Trophoblast cell (in vitro differentiated cells and primary cell): ENCODE measurements around the gene CDS1.

Experiments used
- DNase-seq, 2 donors: peaks; one replicate each; pipeline ENCODE4 v3.0.0-alpha.2; 2016
- H2AFZ ChIP-seq: 2 replicates; pipeline ENCODE4 v1.6.1; 2013; ENCODE audit warnings: low read length, moderate library complexity, mild to moderate bottlenecking; ENCODE audit not compliant: insufficient read depth, poor library complexity
- H2AK5ac ChIP-seq: 2 replicates; pipeline ENCODE4 v1.6.1; 2013; ENCODE audit warnings: mild to moderate bottlenecking, low read length
- H2BK120ac ChIP-seq: 2 replicates; pipeline ENCODE4 v1.6.1; 2013; ENCODE audit warnings: low read length, mild to moderate bottlenecking, moderate library complexity; ENCODE audit not compliant: insufficient read depth, poor library complexity
- H2BK12ac ChIP-seq: 2 replicates; pipeline ENCODE4 v1.6.1; 2013; ENCODE audit warnings: mild to moderate bottlenecking, low read length, moderate library complexity
- H2BK5ac ChIP-seq: 2 replicates; pipeline ENCODE4 v1.6.1; 2013; ENCODE audit warnings: low read length, low read depth, moderate library complexity, mild to moderate bottlenecking; ENCODE audit not compliant: poor library complexity
- H3K14ac ChIP-seq: 2 replicates; pipeline ENCODE4 v1.6.1; 2013; ENCODE audit warnings: mild to moderate bottlenecking, low read length
- H3K18ac ChIP-seq: 2 replicates; pipeline ENCODE4 v1.6.1; 2013; ENCODE audit warnings: mild to moderate bottlenecking, low read length
- H3K23ac ChIP-seq: 2 replicates; pipeline ENCODE4 v1.6.1; 2013; ENCODE audit warnings: low read length
- H3K27ac ChIP-seq: 2 replicates; pipeline ENCODE4 v1.5.1; 2013; ENCODE audit warnings: low read depth, mild to moderate bottlenecking, inconsistent platforms, low read length, moderate library complexity
- H3K27me3 ChIP-seq: 2 replicates; pipeline ENCODE4 v1.6.1; 2013; ENCODE audit warnings: inconsistent platforms, mild to moderate bottlenecking, low read length, moderate library complexity; ENCODE audit not compliant: insufficient read depth
- H3K36me3 ChIP-seq, 2 experiments: 1 replicate in 1 of 2; 2 replicates in 1 of 2; pipeline ENCODE4 v1.6.1; 2013; ENCODE audit warnings: low read length in 2 of 2, mild to moderate bottlenecking in 2 of 2, moderate library complexity in 1 of 2; ENCODE audit not compliant: insufficient read depth in 2 of 2, control insufficient read depth in 1 of 2
- H3K4ac ChIP-seq: 2 replicates; pipeline ENCODE4 v1.6.1; 2013; ENCODE audit warnings: low read depth, mild to moderate bottlenecking, low read length, moderate library complexity
- H3K4me1 ChIP-seq, 2 experiments: 1 replicate in 1 of 2; 2 replicates in 1 of 2; pipeline ENCODE4 v1.6.1; 2013; ENCODE audit warnings: low read length in 2 of 2, mild to moderate bottlenecking in 2 of 2, moderate library complexity in 1 of 2; ENCODE audit not compliant: insufficient read depth in 2 of 2, control insufficient read depth in 1 of 2
- H3K4me2 ChIP-seq: 2 replicates; pipeline ENCODE4 v1.6.1; 2013; ENCODE audit warnings: inconsistent platforms, mild to moderate bottlenecking, low read length, moderate library complexity
- H3K4me3 ChIP-seq: 2 replicates; pipeline ENCODE4 v1.5.1; 2013; ENCODE audit warnings: mild to moderate bottlenecking, low read depth, low read length, inconsistent platforms
- H3K79me1 ChIP-seq: one replicate; pipeline ENCODE4 v1.6.1; 2013; ENCODE audit warnings: low read length
- H3K79me2 ChIP-seq: 2 replicates; pipeline ENCODE4 v1.6.1; 2013; ENCODE audit warnings: low read length, mild to moderate bottlenecking; ENCODE audit not compliant: control insufficient read depth, insufficient read depth, poor library complexity
- H3K9ac ChIP-seq: 2 replicates; pipeline ENCODE4 v1.6.1; 2013; ENCODE audit warnings: mild to moderate bottlenecking, low read length
- H3K9me3 ChIP-seq: 2 replicates; pipeline ENCODE4 v1.6.1; 2013; ENCODE audit warnings: low read depth, mild to moderate bottlenecking, control low read depth, inconsistent platforms, low read length; ENCODE audit not compliant: insufficient read depth
- H4K12ac ChIP-seq: 2 replicates; pipeline ENCODE4 v1.6.1; 2013; ENCODE audit warnings: low read depth, mild to moderate bottlenecking, low read length, moderate library complexity
- H4K8ac ChIP-seq: 2 replicates; pipeline ENCODE4 v1.6.1; 2013; ENCODE audit warnings: low read depth, mild to moderate bottlenecking, low read length, moderate library complexity
- H4K91ac ChIP-seq: one replicate; pipeline ENCODE4 v1.6.1; 2013; ENCODE audit warnings: low read depth, mild to moderate bottlenecking, low read length, moderate library complexity
- WGBS: extraction: QIAGEN DNeasy Blood & Tissue Kit; methylation state at CpG from one replicate; pipeline ENCODE4 v1.1.7; 2013; ENCODE audit warnings: missing lambda C conversion rate; ENCODE audit not compliant: insufficient read length, insufficient coverage; ENCODE audit errors: extremely low coverage; 5-methylcytosine and 5-hydroxymethylcytosine counted together

Gene CDS1

GRCh38 chr4:84673475-84674240 is 90.7 kb downstream of the CDS1 start:
- Histone ChIP-seq H3K4me2 (no peak overlapping the region), H2BK120ac (no peak overlapping the region), H3K27me3 (no peaks in the 10 kb centered on the region), H2BK12ac (no peak overlapping the region), H3K79me1 (no peaks in the 10 kb centered on the region), H3K79me2 (no peaks in the 10 kb centered on the region), H4K8ac (no peak overlapping the region), H3K36me3 (peaks cover 19 to 21% of the 10 kb centered on the region in 2 experiments), H3K23ac (no peak overlapping the region), H2AK5ac (no peak overlapping the region), H3K18ac (no peak overlapping the region), H3K4ac (no peak overlapping the region), H2AFZ (no peak overlapping the region), H3K4me3 (no peak overlapping the region), H4K12ac (no peak overlapping the region), H3K14ac (no peak overlapping the region), H4K91ac (no peak overlapping the region), H2BK5ac (no peak overlapping the region), H3K4me1 (peaks cover 1 to 3% of the 10 kb centered on the region in 2 experiments), H3K9ac (no peak overlapping the region), H3K9me3 (no peaks in the 10 kb centered on the region), H3K27ac (no peak overlapping the region)
- peak in 1 of 2 donors; percentile 10 for DNase-seq
- no CpG with 5 or more reads among the region's 1 CpG for WGBS

DNA sequence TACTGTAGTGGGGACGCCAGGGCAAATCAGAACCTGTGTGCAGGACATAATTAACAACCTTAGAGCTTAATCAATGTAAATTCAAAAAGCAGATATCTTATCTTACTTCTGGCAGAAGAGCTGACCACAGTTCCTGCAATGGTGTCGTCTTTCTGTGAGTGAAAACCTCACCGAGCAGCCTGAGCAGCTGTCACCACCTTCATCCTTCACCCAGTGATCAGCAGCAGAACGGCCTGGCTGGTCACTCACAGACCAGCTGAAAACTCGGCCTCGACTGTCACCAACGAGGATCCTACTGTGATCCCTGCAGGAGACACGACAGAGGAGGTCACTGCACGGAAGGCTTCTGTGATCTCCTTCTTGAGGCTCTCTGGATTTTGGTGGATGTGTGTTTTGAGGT is 94.2 kb downstream of the CDS1 start:
- H3K4me3 ChIP-seq, result no peak overlapping the region
- H2AK5ac ChIP-seq, result no peak overlapping the region
- no peak overlapping the region for H3K27ac ChIP-seq
- H2BK5ac ChIP-seq, result no peak overlapping the region
- DNase-seq, result no peak
- no peak overlapping the region for H3K4me2 ChIP-seq
- no peak overlapping the region for H3K9ac ChIP-seq
- H4K91ac ChIP-seq, result no peak overlapping the region
- no peaks in the 10 kb centered on the region for H3K79me2 ChIP-seq
- no peak overlapping the region for H2BK120ac ChIP-seq
- H3K36me3 ChIP-seq, result peaks cover 23 to 26% of the 10 kb centered on the region in 2 experiments
- no peak overlapping the region for H3K18ac ChIP-seq
- H3K23ac ChIP-seq, result no peak overlapping the region
- H3K4ac ChIP-seq, result no peak overlapping the region
- no peaks in the 10 kb centered on the region for H3K27me3 ChIP-seq
- no peak overlapping the region for H2AFZ ChIP-seq
- H3K14ac ChIP-seq, result no peak overlapping the region
- no peak overlapping the region for H4K8ac ChIP-seq
- WGBS, result no CpG with 5 or more reads among the region's 9 CpGs
- peaks cover 0 to 3% of the 10 kb centered on the region in 2 experiments for H3K4me1 ChIP-seq
- H3K9me3 ChIP-seq, result no peaks in the 10 kb centered on the region
- no peak overlapping the region for H4K12ac ChIP-seq
- H3K79me1 ChIP-seq, result no peaks in the 10 kb centered on the region
- no peak overlapping the region for H2BK12ac ChIP-seq

GRCh38 chr4:84677995-84678394 is 95.1 kb downstream of the CDS1 start:
- H2BK12ac ChIP-seq, result no peak overlapping the region
- H4K12ac ChIP-seq, result no peak overlapping the region
- no peaks in the 10 kb centered on the region for H3K9me3 ChIP-seq
- no peaks in the 10 kb centered on the region for H3K79me1 ChIP-seq
- no peak overlapping the region for H3K14ac ChIP-seq
- no peak overlapping the region for H3K4me2 ChIP-seq
- H2BK5ac ChIP-seq, result no peak overlapping the region
- no peak overlapping the region for H3K9ac ChIP-seq
- no peak overlapping the region for H2AFZ ChIP-seq
- H4K91ac ChIP-seq, result no peak overlapping the region
- no peaks in the 10 kb centered on the region for H3K27me3 ChIP-seq
- WGBS, result no CpG with 5 or more reads among the region's 5 CpGs
- no peak for DNase-seq
- H3K23ac ChIP-seq, result no peak overlapping the region
- no peaks in the 10 kb centered on the region for H3K79me2 ChIP-seq
- H3K4ac ChIP-seq, result no peak overlapping the region
- H3K4me1 ChIP-seq, result peaks cover 3% of the 10 kb centered on the region in 2 experiments
- H3K4me3 ChIP-seq, result no peak overlapping the region
- H2AK5ac ChIP-seq, result no peak overlapping the region
- no peak overlapping the region for H3K27ac ChIP-seq
- H4K8ac ChIP-seq, result no peak overlapping the region
- H3K18ac ChIP-seq, result no peak overlapping the region
- H3K36me3 ChIP-seq, result peaks cover 18 to 24% of the 10 kb centered on the region in 2 experiments
- no peak overlapping the region for H2BK120ac ChIP-seq

- Histone ChIP-seq H3K4me1 (peaks cover 4 to 11% of the 10 kb centered on the region in 2 experiments), H3K36me3 (peaks cover 26 to 27% of the 10 kb centered on the region in 2 experiments), H3K27me3 (no peaks in the 10 kb centered on the region), H2AFZ (no peak overlapping the region), H3K18ac (no peak overlapping the region), H3K27ac (no peak overlapping the region), H4K12ac (no peak overlapping the region), H3K9me3 (no peaks in the 10 kb centered on the region), H3K79me1 (peaks cover 1% of the 10 kb centered on the region), H4K91ac (no peak overlapping the region), H2AK5ac (no peak overlapping the region), H3K4me2 (no peak overlapping the region), H3K4ac (no peak overlapping the region), H2BK12ac (no peak overlapping the region), H2BK120ac (no peak overlapping the region), H3K23ac (no peak overlapping the region), H2BK5ac (no peak overlapping the region), H3K14ac (no peak overlapping the region), H3K9ac (no peak overlapping the region), H3K79me2 (no peaks in the 10 kb centered on the region), H3K4me3 (no peak overlapping the region), H4K8ac (no peak overlapping the region)
- DNase-seq, result no peak
- no CpG with 5 or more reads among the region's 14 CpGs for WGBS
These were observed 96.2 kb downstream of the CDS1 start for GRCh38 chr4:84678976-84679744.
